ENCODE results near the gene CYP26B1. TPM values are rescaled to one million over a fixed set of nuclear protein-coding genes. Genes with fewer than 3 reads are reported as not detected.

CYP26B1 gene
- total and polyA plus RNA-seq, 9 of the 15 experiments (the other 6 are each of a cell fraction or from before 2014, with no cell fraction given), result 0.01 to 0.13 (median 0.04) TPM; not detected in 6

- peaks cover 0 to 14% of the 10 kb centered on the region in 2 experiments; a peak in 2 of 5 replicates for H3K27me3 ChIP-seq (ENCODE audit: control insufficient read depth in 2 of 2, insufficient read depth in 2 of 2, low read length in 2 of 2)
- no peaks in the 10 kb centered on the region for H3K9me1 ChIP-seq (ENCODE audit: control insufficient read depth, insufficient read depth, low read length)
- no peak overlapping the region for H2AFZ ChIP-seq (ENCODE audit: low read depth, low read length)
- H3K27ac ChIP-seq (ENCODE audit: extremely low read depth, low read depth, low read length), result no peak overlapping the region
- intact Hi-C loops (cut with micrococcal nuclease), result no loop called here
- no peak for FAIRE-seq
- no peak overlapping the region for H3K9ac ChIP-seq (ENCODE audit: insufficient read depth in 1 of 2, low read depth in 2 of 2, low read length in 2 of 2)
- in situ Hi-C loops (cut with MboI), result no loop called here
- H4K20me1 ChIP-seq (replicated peaks; ENCODE audit: control insufficient read depth, insufficient read depth, low read length), result no peaks in the 10 kb centered on the region
- H3K4me2 ChIP-seq (ENCODE audit: insufficient read depth, low read length), result no peak overlapping the region
- peaks cover 0 to 3% of the 10 kb centered on the region in 2 experiments; a peak in 2 of 5 replicates for H3K4me1 ChIP-seq (replicated peaks in 1 of 2; ENCODE audit: control insufficient read depth in 2 of 2, insufficient read depth in 2 of 2, low read length in 2 of 2)
- DNase-seq (ENCODE audit: extremely low read depth in 1 of 4, low spot score in 3 of 4), result no peak
- BruUV-seq (replicated peaks), result no TSS peak
- H3K79me2 ChIP-seq (ENCODE audit: control insufficient read depth, insufficient read depth, low read length), result no peaks in the 10 kb centered on the region
- no peak overlapping the region for H3K4me3 ChIP-seq
- ATAC-seq, result peak; percentile 35; the same call in 1 of the 3 replicates
- CTCF ChIA-PET (ENCODE audit: low intra/inter-chr PET ratio), result no interaction called here
- no peaks in the 10 kb centered on the region for H3K9me3 ChIP-seq (replicated peaks; ENCODE audit: control insufficient read depth, insufficient read depth, low read depth, low read length)
- POLR2A ChIA-PET, result interaction anchor here (1.3 kb wide), 1 partner anchor 10 kb away, joined by 4 read pairs; no protein-coding TSS in a partner anchor
- 1% methylated on average over 16 of the region's 18 CpGs for WGBS (ENCODE audit: insufficient coverage, low coverage, missing lambda C conversion rate)
- no peaks in the 10 kb centered on the region for H3K36me3 ChIP-seq (ENCODE audit: control insufficient read depth, insufficient read depth, low read length)
- TF ChIP-seq ZNF780A (CRISPR knock-in tag; IDR thresholded peaks at IDR 0.05) (no peak), CCNT2 (IDR thresholded peaks at IDR 0.05; ENCODE audit: borderline replicate concordance, extremely low read depth, insufficient read length, low read depth, low read length) (no peak), REST (IDR thresholded peaks at IDR 0.05; ENCODE audit: borderline replicate concordance) (no peak), REST (CRISPR knock-in tag; IDR thresholded peaks at IDR 0.05; ENCODE audit: low read depth) (no peak), MEF2A (IDR thresholded peaks at IDR 0.05; ENCODE audit: control insufficient read depth, low read depth, low read length) (no peak), ZNF121 (CRISPR knock-in tag; conservative IDR thresholded peaks at IDR 0.05) (no peak), YY1 (IDR thresholded peaks at IDR 0.05; ENCODE audit: borderline replicate concordance in 1 of 3, control insufficient read depth in 1 of 3, extremely low read depth in 1 of 3, insufficient read depth in 3 of 3, insufficient read length in 1 of 3, insufficient replicate concordance in 2 of 3, low read depth in 1 of 3, low read length in 2 of 3) (no peak), ZNF668 (CRISPR knock-in tag; IDR thresholded peaks at IDR 0.05) (no peak), CHD4 (IDR thresholded peaks at IDR 0.05; ENCODE audit: insufficient read depth, insufficient replicate concordance, low read depth, low read length, poor library complexity, severe bottlenecking) (no peak), RNF2 (IDR thresholded peaks at IDR 0.05) (no peak), ZNF23 (CRISPR knock-in tag; IDR thresholded peaks at IDR 0.05) (no peak)
These were observed 32.3 kb downstream of the CYP26B1 start for GRCh38 chr2:72115110-72116080.
